NOMO-1 treated with dmso at 0.1 percent for 144 hours (cell line): ENCODE data around the gene TRPM3.

ENCODE experiments used
- DNase-seq: peaks from one replicate; lab custom pipeline; 2025; ENCODE audit not compliant: unreplicated experiment; lab: John Stamatoyannopoulos, UW

The TRPM3 gene

GRCh38 chr9:70564468-70565335, 556.7 kb downstream of the TRPM3 start:
- no peak for DNase-seq

- DNase-seq = peak; percentile 44
Observed at GRCh38 chr9:70563431-70564204, 557.8 kb downstream of the TRPM3 start.

- no peak for DNase-seq
Observed at GRCh38 chr9:70563010-70563409, 558.4 kb downstream of the TRPM3 start.

- DNase-seq = no peak
Observed at GRCh38 chr9:70561786-70562395, 559.5 kb downstream of the TRPM3 start.

- DNase-seq = no peak
Observed at GRCh38 chr9:70561111-70561510, 560.3 kb downstream of the TRPM3 start.

- no peak for DNase-seq
Observed at GRCh38 chr9:70559102-70559501, 562.3 kb downstream of the TRPM3 start.

GRCh38 chr9:70557661-70558369, 563.6 kb downstream of the TRPM3 start:
- no peak for DNase-seq

GRCh38 chr9:70556771-70557170, 564.6 kb downstream of the TRPM3 start:
- DNase-seq = no peak

GRCh38 chr9:70554881-70555280, 566.5 kb downstream of the TRPM3 start:
- DNase-seq = no peak

- DNase-seq = no peak
Observed at GRCh38 chr9:70553707-70554673, 567.4 kb downstream of the TRPM3 start.

GRCh38 chr9:70552561-70552960, 568.9 kb downstream of the TRPM3 start:
- no peak for DNase-seq

- no peak for DNase-seq
Observed at GRCh38 chr9:70551801-70552200, 569.6 kb downstream of the TRPM3 start.

GRCh38 chr9:70551396-70551795, 570.0 kb downstream of the TRPM3 start:
- DNase-seq = no peak

GRCh38 chr9:70549926-70550325, 571.5 kb downstream of the TRPM3 start:
- DNase-seq = no peak

- DNase-seq = no peak
Observed at GRCh38 chr9:70542311-70542931, 579.0 kb downstream of the TRPM3 start.

GRCh38 chr9:70540016-70540415, 581.4 kb downstream of the TRPM3 start:
- no peak for DNase-seq

GRCh38 chr9:70539526-70539925, 581.9 kb downstream of the TRPM3 start:
- no peak for DNase-seq

GRCh38 chr9:70539001-70539400, 582.4 kb downstream of the TRPM3 start:
- no peak for DNase-seq

GRCh38 chr9:70537084-70537483, 584.3 kb downstream of the TRPM3 start:
- DNase-seq = no peak
